Uterus (tissue), 4 donors: ENCODE data around the gene RTN3. TPM values are rescaled to one million over a fixed set of nuclear protein-coding genes. Genes with fewer than 3 reads are reported as not detected.

Source experiments
- DNase-seq, 2 donors: peaks; one replicate each; pipeline ENCODE4 v3.0.0-alpha.2; 2019 to 2020
- H3K27ac ChIP-seq, 2 donors: fragments of 200-600 bp; sonication (generic); 1 replicate in 1 of 2; 2 replicates in 1 of 2; pipeline ENCODE4 v1.5.1; 2016 to 2018
- H3K27me3 ChIP-seq, 2 donors: fragments of 200-600 bp; sonication (generic); one replicate each; pipeline ENCODE4 v1.5.1; 2018 to 2019; ENCODE audit warnings: control low read depth in 1 of 2
- H3K36me3 ChIP-seq, 2 donors: fragments of 200-600 bp; sonication (generic); one replicate each; pipeline ENCODE4 v1.5.1; 2019; ENCODE audit warnings: control low read depth in 1 of 2
- H3K4me1 ChIP-seq, 2 donors: fragments of 200-600 bp; sonication (generic); one replicate each; pipeline ENCODE4 v1.5.1; 2018 to 2019; ENCODE audit warnings: control low read depth in 1 of 2
- H3K4me3 ChIP-seq, 2 donors: fragments of 200-600 bp; sonication (generic); 1 replicate in 1 of 2; 2 replicates in 1 of 2; pipeline ENCODE4 v1.5.1; 2018 to 2019; ENCODE audit warnings: mild to moderate bottlenecking in 1 of 2
- H3K9me3 ChIP-seq, 2 donors: fragments of 200-600 bp; sonication (generic); one replicate each; pipeline ENCODE4 v1.5.1; 2019; ENCODE audit warnings: control low read depth in 1 of 2
- CTCF ChIP-seq, 4 experiments: fragments of 200-600 bp in 2 of 4; fragments of 450-650 bp in 2 of 4; sonication (generic) in 2 of 4; IDR thresholded peaks; one replicate each; pipeline ENCODE4 v1.5.1; 2016 to 2019; ENCODE audit warnings: antibody characterized with exemption in 4 of 4, mild to moderate bottlenecking in 2 of 4, moderate library complexity in 1 of 4
- POLR2A ChIP-seq, 2 donors: fragments of 450-650 bp; IDR thresholded peaks; one replicate each; pipeline ENCODE4 v1.6.1; 2016; ENCODE audit warnings: antibody characterized with exemption in 2 of 2, mild to moderate bottlenecking in 1 of 2, moderate library complexity in 1 of 2
- intact Hi-C: fragments of 100-400 bp; cut with DNase I; formaldehyde crosslinking; loops from one replicate; pipeline ENCODE4 v1.15.1; 2023; ENCODE audit warnings: low total_unique reads
- total RNA-seq, 4 donors: library from RNA; depleted of rRNA in 3 of 4; stranded (reverse); fragments of >200 nt in 3 of 4; gene quantifications; one replicate each; pipeline versions ENCODE4 v1.1.0 to v1.2.4, GENCODE V29; 2014 to 2023
- donor health status: DM: yes; HTN: yes; CAD: no.

RTN3 gene
- total RNA-seq, 4 donors from 2014 or later = 52.5 to 86.8 (median 63.9) TPM

- Histone ChIP-seq H3K4me1 (peaks cover 0 to 20% of the 10 kb centered on the region in 2 donors), H3K36me3 (no peaks in the 10 kb centered on the region), H3K4me3 (no peak overlapping the region), H3K27ac (peak overlapping the region; percentile 97 to 99), H3K9me3 (no peaks in the 10 kb centered on the region), H3K27me3 (no peaks in the 10 kb centered on the region)
- intact Hi-C loops = no loop called here
- no peak for DNase-seq
- TF ChIP-seq CTCF (IDR thresholded peaks at IDR 0.05) (no peak), POLR2A (IDR thresholded peaks at IDR 0.05) (no peak)
These were observed 9.2 kb upstream of the RTN3 start for GRCh38 chr11:63672156-63672463.

GRCh38 chr11:63672936-63673539, 8.3 kb upstream of the RTN3 start:
- no peak overlapping the region for H3K4me3 ChIP-seq
- no peaks in the 10 kb centered on the region for H3K36me3 ChIP-seq
- DNase-seq = no peak
- H3K9me3 ChIP-seq = no peaks in the 10 kb centered on the region
- TF ChIP-seq POLR2A (IDR thresholded peaks at IDR 0.05) (no peak), CTCF (IDR thresholded peaks at IDR 0.05) (no peak)
- H3K4me1 ChIP-seq = peaks cover 0 to 15% of the 10 kb centered on the region in 2 donors
- H3K27ac ChIP-seq = no peak overlapping the region
- intact Hi-C loops = no loop called here
- no peaks in the 10 kb centered on the region for H3K27me3 ChIP-seq

- no peaks in the 10 kb centered on the region for H3K27me3 ChIP-seq
- no peak for DNase-seq
- intact Hi-C loops = no loop called here
These were observed 7.7 kb upstream of the RTN3 start for GRCh38 chr11:63673579-63673978.

GRCh38 chr11:63680834-63681320, 423 bp upstream of the RTN3 start:
- intact Hi-C loops = no loop called here
- Histone ChIP-seq H3K27me3 (no peaks in the 10 kb centered on the region), H3K27ac (peak overlapping the region; percentile 95 to 96), H3K36me3 (no peaks in the 10 kb centered on the region), H3K9me3 (no peaks in the 10 kb centered on the region), H3K4me3 (peak overlapping the region; percentile 70 to 96), H3K4me1 (peaks cover 0 to 18% of the 10 kb centered on the region in 2 donors)
- TF ChIP-seq POLR2A (IDR thresholded peaks at IDR 0.05) (no peak), CTCF (IDR thresholded peaks at IDR 0.05) (no peak)
- DNase-seq = peak in 1 of 2 donors; percentile 43

More at GRCh38 chr11:63673579-63673978, 7.7 kb upstream of the RTN3 start:
- no peaks in the 10 kb centered on the region for H3K9me3 ChIP-seq
- no peaks in the 10 kb centered on the region for H3K36me3 ChIP-seq
- H3K4me3 ChIP-seq = no peak overlapping the region
- peaks cover 0 to 9% of the 10 kb centered on the region in 2 donors for H3K4me1 ChIP-seq
- no peak overlapping the region for H3K27ac ChIP-seq
- TF ChIP-seq POLR2A (IDR thresholded peaks at IDR 0.05) (no peak), CTCF (IDR thresholded peaks at IDR 0.05) (no peak)

- H3K27me3 ChIP-seq = no peaks in the 10 kb centered on the region
- no peaks in the 10 kb centered on the region for H3K9me3 ChIP-seq
- H3K27ac ChIP-seq = peak overlapping the region; percentile 95 to 96
- no peaks in the 10 kb centered on the region for H3K36me3 ChIP-seq
- peak overlapping the region; percentile 70 to 96 for H3K4me3 ChIP-seq
- no peak for TF ChIP-seq POLR2A (IDR thresholded peaks at IDR 0.05)
- peak in 3 of 4 experiments; percentile 8 to 36 (median 20) for TF ChIP-seq CTCF (IDR thresholded peaks at IDR 0.05)
- H3K4me1 ChIP-seq = peaks cover 0 to 18% of the 10 kb centered on the region in 2 donors
- intact Hi-C loops = no loop called here
- DNase-seq = peak; percentile 30 to 34
These were observed 1.0 kb downstream of the RTN3 start for GRCh38 chr11:63682066-63683021.
